ENCODE measurements around the gene CTTN.
"Not testable (repeated sequence)": the region's sequence is repeated elsewhere in the genome, so short reads cannot be mapped to it uniquely, and the experiment has no call there.

Gene CTTN

DNA sequence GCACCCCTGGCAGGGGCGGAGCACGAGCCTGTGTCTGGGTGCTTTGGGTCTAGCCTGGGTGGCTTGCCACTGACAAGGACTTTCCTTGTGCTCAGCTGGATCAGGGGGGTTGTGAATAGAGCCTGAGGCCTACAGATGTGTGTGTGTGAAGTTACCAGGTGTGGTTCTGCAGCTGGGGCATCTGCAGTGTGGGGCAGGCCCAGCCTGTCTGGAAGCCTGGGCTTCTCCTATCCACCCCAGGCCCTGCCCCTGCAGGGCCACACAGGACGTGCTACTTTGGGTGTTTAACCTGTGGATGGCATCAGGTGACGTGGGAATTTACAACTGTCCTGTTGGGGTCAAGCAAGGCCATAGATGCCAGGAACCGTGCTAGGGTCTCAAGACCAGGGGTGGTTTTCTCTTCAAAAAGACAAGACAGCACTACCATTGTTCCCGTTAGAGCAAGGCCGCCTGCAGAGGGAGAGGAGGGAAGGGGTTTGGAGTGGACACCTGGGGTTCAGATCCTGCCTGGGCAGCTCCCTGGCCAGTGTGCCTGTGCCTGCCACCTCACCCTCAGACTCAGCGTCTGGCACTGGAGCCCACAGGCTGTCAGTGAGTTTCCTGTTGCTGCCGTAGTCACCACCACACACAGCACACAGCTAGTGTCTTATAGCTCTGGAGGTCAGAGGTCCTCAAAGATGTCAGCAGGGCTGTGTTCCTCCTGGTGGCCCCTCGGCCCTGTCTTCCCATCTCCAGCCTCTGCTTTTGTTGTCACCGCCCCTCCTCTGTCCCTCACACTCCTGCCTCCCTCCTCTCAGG is 31.6 kb downstream of the CTTN start:
- no peak for DNase-seq

DNA sequence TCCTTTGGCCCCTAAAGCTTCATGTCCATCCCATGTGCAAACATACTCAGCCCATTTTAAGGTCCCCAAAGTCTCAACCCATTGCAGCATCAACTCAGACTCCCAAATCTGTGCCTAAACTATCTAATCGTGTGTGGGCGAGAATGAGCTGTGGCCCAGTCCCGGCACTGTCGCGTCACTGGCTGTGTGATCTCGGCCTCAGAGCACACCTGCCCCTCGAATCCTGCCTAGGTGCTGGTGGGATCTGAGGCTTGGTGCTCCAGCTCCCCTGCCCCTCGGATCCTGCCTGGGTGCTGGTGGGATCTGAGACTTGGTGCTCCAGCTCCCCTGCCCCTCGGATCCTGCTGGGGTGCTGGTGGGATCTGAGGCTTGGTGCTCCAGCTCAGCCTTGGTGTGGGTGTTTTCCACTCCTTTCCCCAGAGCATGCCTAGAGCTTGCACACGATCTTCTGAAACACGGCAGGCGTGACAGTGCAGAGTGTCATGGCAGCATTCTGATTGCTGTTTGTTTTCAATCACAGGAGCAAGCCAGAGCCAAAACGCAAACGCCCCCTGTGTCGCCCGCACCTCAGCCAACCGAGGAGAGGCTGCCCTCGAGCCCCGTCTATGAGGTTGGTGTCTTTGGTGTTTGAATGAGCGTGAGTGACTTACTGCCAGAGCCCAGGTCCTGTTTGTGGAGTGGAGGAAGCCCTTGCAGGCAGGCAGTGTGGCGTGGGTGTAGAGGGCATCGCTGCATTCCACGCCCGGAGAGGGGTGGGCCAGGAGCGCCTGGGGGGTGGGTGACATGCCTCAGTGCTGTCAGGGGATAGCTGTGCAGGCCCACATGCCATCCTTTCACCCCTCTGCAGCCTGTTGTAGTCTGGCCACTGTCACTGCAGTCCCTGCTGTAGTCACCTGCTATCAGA is 32.6 kb downstream of the CTTN start:
- no peak for DNase-seq

DNA sequence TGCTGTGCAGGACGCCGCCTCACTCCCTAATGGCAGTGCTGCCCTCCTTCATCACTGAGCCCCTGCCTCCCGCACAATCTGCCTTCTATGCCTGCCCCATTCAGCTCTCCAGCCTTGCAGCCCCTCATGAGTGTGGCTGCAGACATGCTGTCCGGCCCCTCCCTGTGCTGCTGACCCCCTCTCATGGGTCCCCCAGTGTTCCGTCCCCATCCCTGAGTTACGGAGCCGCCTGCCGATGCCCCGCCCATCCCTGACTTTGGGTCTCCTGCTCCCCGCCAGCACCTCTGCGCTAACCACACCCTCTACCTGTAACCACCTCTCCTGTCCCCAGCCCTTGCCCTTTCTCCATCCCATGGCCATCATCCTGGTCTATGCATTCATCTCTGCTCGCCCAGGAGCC is 33.3 kb downstream of the CTTN start:
- DNase-seq: no peak

DNA sequence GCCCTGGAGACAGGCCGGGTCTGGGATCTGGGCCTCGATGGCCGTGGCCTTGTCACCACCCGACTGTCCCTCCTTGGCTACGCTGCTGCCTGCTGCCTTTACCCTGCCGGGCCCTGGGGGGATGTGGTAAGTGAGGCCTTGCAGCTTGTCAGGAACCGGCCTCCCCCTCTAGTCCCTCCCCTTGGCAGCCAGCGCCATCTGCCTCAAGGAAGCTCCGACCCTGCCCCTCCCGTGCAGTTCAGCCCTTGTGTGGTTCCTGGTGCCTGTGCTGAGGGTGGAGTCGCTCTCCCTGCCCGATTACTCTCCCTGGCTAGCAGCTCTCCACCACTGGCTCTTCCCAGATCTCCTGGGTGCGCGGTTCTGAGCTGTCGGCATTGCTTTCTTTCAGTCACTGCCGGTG is 33.7 kb downstream of the CTTN start:
- no peak for DNase-seq

- DNase-seq: no peak
Observed at GRCh38 chr11:70432580-70432979, 34.3 kb downstream of the CTTN start.

DNA sequence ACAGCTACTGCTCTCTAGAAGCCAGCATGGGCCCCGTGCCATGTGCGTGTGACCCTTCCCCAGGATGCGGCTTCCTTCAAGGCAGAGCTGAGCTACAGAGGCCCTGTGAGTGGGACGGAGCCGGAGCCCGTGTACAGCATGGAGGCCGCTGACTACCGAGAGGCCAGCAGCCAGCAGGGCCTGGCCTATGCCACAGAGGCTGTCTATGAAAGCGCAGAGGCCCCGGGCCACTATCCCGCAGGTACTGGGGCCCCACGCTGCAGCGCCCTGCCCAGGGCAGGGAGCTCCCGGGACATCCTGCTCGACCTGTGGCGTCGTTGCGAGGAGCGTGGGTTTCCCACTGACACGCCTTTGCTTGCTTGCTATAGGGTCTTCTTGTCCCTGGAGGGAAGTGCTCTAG is 34.7 kb downstream of the CTTN start:
- DNase-seq: no peak

- DNase-seq: no peak
Observed at GRCh38 chr11:70433526-70433925, 35.2 kb downstream of the CTTN start.

- DNase-seq: no peak
Observed at GRCh38 chr11:70433966-70434812, 35.9 kb downstream of the CTTN start.

GRCh38 chr11:70434813-70435278 is 36.5 kb downstream of the CTTN start:
- no peak for DNase-seq

- no peak for DNase-seq
Observed at GRCh38 chr11:70435361-70435760, 37.0 kb downstream of the CTTN start.

- DNase-seq: no peak
Observed at GRCh38 chr11:70435765-70436500, 37.6 kb downstream of the CTTN start.

- no peak for DNase-seq
Observed at GRCh38 chr11:70436501-70436860, 38.2 kb downstream of the CTTN start.

DNA sequence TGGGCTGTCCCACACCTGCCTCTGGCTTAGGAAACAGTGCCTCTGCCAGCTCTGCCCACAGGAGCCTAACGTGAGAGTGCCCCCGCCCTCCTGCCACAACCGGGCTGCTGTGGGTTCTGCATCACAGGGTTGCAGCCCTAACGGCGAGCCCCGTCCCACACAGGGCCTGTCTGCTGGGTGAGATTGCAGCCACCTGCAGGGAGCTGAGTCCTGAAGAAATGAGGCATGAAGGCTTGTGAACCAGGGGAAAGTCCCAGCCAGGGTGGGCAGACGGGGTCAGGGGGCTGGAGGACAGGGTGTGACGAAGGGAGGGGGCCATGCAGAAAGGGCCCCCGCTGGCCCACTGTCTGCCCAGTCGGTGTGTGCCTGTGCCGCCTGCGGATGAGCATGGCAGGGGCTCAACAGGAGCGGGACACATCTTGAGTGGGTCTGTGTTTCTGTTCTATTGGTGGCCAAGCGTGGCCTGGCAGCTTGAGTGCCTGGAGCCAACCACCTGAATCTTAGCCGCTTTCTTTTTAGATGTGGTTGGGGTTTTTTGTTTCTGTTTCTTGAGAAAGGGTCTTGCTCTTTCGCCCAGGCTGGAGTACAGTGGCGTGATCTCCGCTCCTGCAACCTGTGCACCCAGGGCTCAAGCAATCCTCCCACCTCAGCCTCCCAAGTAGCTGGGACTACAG is 38.9 kb downstream of the CTTN start:
- no peak for DNase-seq

GRCh38 chr11:70440206-70440605 is 41.9 kb downstream of the CTTN start:
- DNase-seq: no peak

GRCh38 chr11:70443773-70444030 is 45.4 kb downstream of the CTTN start:
- DNase-seq: no peak

DNA sequence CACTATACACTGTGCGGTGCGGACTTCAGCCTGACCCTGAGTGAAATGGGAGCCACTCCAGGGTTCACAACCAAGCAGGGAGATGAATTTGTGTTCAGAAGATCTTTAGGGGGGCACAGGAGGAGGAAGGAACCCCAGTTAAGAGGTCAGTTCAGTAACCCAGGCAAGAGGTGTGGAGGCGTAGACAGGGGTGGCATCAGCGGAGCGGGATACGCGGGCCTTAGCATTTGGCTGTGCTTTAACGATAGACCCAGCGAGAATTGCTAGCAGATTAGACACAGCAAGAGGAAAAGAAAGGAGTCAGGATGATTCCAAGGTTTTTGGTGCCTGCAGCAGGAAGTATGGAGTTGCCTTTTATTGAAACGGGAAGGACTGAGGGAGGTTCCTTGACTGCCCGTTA is 46.8 kb downstream of the CTTN start:
- DNase-seq: no peak

DNA sequence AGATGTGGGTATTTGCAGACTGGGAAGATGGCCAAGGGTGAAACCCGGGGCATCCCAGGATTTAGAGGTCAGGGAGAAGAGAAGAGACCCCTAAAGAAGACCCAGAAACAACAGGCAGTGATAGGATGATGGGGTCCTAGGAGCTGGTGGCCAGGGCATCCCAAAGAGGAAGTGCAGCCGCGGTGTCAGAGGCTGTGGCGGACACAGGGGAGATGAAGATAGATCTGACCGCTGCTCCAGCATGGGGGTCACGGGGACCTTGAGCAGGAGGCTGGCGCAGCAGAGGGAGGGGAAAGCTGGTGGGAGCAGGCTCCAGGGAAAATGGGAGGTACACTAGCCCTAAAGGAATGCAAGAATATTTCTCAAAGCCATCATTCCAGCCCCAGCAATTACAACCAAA is 47.3 kb downstream of the CTTN start:
- DNase-seq: peak; percentile 20

- DNase-seq: no peak
Observed at GRCh38 chr11:70448983-70449567, 50.7 kb downstream of the CTTN start.

- no peak for DNase-seq
Observed at GRCh38 chr11:70454197-70454767, 56.0 kb downstream of the CTTN start.

- not testable (repeated sequence) for DNase-seq
Observed at GRCh38 chr11:70454811-70455210, 56.5 kb downstream of the CTTN start.

DNA sequence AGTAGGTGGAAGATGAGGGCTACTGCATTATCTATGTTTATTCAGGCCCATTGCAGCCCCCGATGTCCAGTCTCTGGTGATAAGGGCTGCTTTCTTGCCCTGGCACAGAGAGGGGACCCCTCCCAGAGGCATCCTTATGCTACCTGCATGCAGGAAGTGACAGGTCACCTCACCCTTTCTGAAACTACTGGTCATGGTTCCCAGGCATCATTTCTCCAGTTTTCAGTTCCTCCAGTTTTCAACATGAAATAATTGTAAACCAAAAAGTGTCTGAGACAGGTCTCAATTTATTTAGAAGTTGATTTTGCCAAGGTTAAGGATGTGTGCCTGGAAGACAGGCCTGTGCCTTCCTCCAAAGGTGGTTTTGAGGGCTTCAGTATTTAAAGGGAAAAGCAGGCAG is 57.0 kb downstream of the CTTN start:
- DNase-seq: no peak

Data from fibroblast of skin of back (primary cell).